HG03575 (cell line): ENCODE measurements around the gene MPND.

ENCODE experiments used
- ATAC-seq: cut with Tn5 transposase; IDR thresholded peaks from one replicate; pipeline ENCODE4 v1.9.1; 2021; ENCODE audit not compliant: unreplicated experiment, insufficient number of reproducible peaks, low FRiP score; ENCODE audit errors: extremely low read depth

The MPND gene

GRCh38 chr19:4373601-4374497 lies 30.5 kb downstream of the MPND start:
- no peak for ATAC-seq

DNA sequence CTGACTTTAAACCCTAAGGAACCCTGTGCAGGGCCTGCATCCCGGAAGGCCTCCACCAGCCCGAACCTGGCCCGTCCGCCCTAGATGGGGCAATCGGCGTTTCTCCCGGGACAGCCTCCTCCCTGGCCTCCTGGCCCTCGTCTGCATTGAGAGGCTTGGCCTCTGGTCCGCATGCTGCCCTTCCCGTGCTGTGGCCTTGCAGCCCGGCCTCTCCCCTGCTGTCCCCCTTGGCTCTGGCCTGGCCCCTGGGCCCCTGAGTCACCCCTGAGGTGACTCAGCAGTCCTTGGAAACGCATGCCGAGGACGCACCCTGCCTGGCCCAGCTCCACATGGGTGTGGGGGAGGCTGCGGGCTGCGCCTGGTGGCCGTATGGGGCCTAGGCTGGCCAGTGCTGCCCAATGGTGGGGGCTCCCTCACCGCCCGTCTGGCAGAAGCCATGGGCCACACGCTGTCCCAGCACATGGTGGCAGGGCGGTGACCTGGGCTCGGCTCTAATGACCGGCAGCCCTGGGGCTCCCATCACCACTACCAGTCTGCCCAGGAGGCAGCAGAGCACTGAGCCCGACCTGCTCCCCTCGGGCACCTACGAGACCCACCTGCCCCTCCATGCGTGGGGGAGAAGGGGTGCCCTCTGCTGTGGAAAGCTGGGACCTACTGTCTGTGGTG lies 31.3 kb downstream of the MPND start:
- ATAC-seq, result no peak

- ATAC-seq, result no peak
Measured at GRCh38 chr19:4375164-4376027, 32.0 kb downstream of the MPND start.

DNA sequence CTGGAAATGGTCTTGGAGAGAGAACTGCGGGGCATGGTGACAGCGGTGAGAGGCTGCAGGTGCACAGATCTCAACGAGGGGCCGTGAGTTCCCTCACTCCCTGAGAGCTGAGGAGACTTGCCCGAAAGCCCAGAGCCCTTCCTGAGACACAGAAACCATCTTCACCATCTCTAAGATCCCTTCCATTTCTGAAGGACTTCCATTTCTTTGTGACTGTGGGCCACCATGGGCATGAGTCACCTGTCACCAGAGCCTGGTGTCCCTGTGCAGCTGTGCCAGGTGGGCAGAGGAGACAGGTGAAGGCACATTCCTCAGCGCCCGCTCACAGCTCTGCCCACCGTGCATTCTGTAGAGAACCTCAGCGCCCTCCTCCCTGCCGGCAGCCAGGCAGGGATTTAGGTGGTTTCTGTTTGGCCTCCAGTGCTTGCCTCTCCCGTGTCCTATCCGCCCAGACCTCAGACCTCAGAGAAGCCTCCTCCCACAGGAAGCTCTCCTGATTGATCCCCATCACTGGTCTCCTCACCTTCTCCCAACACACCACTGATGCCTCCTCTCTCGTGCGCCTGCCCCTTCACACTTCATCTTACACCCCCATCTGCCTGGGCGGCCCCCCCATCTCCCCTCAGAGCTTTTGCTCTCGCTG lies 32.8 kb downstream of the MPND start:
- ATAC-seq, result no peak

GRCh38 chr19:4376671-4376990 lies 33.3 kb downstream of the MPND start:
- no peak for ATAC-seq

DNA sequence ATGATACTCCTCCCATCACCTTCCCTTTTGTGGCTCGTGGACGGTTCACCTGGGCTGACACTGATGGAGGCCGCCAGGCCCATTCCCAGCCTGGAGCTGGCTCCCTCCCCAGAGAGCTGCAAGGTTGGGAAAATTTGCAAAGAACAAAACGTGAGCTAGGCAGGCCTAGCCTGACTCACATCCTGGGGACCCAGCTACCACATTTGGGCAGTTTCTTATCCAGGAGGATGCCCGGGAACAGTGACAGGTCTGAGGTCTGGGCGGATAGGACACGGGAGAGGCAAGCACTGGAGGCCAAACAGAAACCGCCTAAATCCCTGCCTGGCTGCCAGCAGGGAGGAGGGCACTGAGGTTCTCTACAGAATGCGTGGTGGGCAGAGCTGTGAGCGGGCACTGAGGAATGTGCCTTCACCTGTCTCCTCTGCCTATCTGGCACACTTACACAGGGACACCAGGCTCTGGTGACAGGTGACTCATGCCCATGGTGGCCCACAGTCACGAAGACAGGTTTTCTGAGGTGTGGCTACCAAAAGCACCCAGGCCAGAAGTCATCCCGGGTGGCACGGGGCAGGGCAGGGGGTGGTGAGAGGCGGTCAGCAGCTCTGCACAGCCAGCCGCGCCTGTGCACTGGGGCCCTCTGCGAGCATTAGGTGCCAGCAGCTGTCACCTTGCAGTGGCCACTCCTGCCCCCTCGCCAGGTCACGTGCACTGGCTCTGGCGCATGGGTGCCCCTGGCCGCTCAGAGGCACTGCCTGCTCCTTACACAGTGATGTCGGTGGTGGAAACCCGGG lies 33.8 kb downstream of the MPND start:
- no peak for ATAC-seq

DNA sequence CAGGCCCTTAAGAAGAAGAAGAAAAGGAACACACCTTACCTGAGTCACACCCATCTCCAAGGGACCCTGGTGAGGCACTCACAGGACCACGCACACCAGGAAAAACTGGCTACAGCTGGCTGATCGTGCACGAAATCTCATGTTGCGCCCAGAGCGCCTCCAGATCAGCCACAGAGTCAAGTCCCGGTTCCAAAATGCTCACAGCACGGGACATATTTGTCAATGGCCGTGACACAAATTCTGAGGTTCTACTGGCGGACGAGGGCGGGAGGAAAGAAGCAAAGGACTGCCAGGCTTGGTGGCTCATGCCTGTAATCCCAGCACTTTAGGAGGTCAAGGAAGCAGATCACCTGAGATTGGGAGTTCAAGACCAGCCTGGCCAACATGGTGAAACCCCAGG lies 35.5 kb downstream of the MPND start:
- no peak for ATAC-seq

DNA sequence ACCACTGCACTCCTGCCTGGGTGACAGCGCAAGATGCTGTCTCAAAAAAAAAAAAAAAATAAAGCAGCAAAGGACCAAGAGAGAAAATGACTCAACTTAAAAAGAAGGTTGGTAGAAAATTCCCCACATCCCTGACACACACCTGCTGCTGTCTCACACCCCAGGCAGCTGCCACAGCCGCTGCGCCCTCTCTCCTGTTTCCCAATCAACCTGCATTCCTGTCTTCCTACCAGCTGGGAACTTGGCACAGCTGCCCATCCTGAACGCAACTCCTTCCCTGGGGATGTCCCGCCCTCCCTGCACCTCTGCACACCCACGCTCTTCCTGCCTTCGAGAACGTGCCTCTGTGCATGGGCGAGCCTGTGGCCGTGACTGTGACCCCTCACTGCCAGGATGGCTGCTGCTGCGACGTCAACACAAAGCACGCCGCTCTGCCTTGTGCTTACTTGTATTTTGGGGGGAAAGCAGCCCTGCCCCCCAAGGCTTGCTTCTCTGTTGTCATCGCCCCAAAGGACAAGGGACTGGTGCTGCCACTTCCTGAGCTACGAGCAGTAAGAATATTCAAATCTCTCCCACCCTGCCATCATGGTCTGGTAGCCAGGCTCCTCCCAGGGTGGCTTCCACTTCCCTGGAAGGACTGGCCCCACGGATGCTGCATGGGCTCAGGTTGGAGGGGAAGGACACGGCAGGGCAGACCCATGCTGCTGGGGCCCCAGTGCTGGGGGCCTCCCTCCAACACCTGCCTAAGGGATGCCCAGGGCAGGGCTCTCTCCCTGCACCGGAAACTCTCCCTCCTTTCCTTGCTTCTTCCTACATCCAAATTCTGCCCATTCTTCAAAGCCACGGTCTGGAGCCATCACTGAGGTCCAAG lies 36.3 kb downstream of the MPND start:
- ATAC-seq, result no peak

- ATAC-seq, result no peak
Measured at GRCh38 chr19:4380254-4380727, 36.9 kb downstream of the MPND start.

GRCh38 chr19:4385291-4386040 lies 42.1 kb downstream of the MPND start:
- ATAC-seq, result no peak

DNA sequence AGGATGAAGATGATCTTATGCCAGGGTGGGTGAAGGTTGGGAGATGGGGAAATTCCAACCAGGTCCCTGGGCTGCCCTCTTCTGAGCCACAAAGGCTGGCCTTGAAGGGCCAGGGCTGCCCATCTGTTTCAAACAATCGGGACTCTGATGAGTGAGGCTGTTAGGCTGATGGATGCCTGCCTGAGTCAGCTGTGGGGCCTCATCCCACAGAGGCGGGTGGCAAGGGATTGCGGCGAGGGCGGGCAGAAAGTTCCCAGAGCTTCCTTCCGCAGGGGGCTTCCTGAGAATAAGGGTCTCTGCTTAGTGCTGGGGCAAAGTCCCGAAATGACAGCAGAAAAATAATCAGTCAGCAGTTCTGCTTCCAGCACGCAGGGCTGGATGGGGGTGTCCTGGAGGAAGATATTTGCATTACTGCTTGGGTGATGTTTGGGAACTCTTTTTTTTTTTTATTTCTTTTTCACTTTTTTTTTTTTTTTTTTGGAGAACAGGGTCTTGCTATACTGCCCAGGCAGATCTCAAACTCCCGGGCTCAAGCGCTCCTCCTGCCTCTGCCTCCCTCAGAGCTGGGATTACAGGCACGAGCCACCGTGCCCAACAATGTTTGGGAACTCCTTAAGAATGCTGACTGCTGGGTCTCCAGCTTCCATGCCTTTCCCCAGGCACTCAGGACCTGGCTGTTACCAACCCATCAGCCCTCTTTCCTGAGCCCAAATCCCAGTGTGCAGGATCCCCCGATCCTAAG lies 42.9 kb downstream of the MPND start:
- ATAC-seq, result no peak

GRCh38 chr19:4388337-4389063 lies 45.1 kb downstream of the MPND start:
- ATAC-seq, result no peak

DNA sequence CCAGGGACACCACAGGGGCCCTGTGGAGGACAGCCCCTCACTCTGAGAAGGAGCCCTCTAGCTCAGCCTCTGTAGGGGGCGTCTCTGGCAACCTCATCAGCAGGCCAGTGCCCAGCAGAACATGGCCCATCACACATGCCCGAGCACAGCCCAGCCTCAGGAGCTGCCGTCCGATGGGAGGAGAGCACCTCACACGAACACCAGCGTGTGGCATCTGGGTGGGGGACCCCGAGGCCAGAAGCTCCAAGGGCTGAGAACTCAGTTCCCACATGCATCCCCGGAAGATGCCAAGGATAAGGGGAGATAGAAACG lies 45.7 kb downstream of the MPND start:
- no peak for ATAC-seq

- no peak for ATAC-seq
Measured at GRCh38 chr19:4389511-4390016, 46.2 kb downstream of the MPND start.

GRCh38 chr19:4390017-4390566 lies 46.7 kb downstream of the MPND start:
- ATAC-seq, result no peak
